HG03159 (cell line): ENCODE results near the gene CYP8B1.
"Not testable (repeated sequence)": the region's sequence is repeated elsewhere in the genome, so short reads cannot be mapped to it uniquely, and the experiment has no call there.

ENCODE experiments used
- ATAC-seq: cut with Tn5 transposase; IDR thresholded peaks from one replicate; pipeline ENCODE4 v1.9.1; 2021; ENCODE audit warnings: mild to moderate bottlenecking, moderate library complexity; ENCODE audit not compliant: unreplicated experiment

CYP8B1 gene

GRCh38 chr3:42887084-42887483, 11.4 kb upstream of the CYP8B1 start:
- no peak for ATAC-seq

GRCh38 chr3:42886294-42886822, 10.7 kb upstream of the CYP8B1 start:
- no peak for ATAC-seq

- no peak for ATAC-seq
Observed at GRCh38 chr3:42884324-42884723, 8.6 kb upstream of the CYP8B1 start.

- ATAC-seq = not testable (repeated sequence)
Observed at GRCh38 chr3:42883251-42883930, 7.7 kb upstream of the CYP8B1 start.

DNA sequence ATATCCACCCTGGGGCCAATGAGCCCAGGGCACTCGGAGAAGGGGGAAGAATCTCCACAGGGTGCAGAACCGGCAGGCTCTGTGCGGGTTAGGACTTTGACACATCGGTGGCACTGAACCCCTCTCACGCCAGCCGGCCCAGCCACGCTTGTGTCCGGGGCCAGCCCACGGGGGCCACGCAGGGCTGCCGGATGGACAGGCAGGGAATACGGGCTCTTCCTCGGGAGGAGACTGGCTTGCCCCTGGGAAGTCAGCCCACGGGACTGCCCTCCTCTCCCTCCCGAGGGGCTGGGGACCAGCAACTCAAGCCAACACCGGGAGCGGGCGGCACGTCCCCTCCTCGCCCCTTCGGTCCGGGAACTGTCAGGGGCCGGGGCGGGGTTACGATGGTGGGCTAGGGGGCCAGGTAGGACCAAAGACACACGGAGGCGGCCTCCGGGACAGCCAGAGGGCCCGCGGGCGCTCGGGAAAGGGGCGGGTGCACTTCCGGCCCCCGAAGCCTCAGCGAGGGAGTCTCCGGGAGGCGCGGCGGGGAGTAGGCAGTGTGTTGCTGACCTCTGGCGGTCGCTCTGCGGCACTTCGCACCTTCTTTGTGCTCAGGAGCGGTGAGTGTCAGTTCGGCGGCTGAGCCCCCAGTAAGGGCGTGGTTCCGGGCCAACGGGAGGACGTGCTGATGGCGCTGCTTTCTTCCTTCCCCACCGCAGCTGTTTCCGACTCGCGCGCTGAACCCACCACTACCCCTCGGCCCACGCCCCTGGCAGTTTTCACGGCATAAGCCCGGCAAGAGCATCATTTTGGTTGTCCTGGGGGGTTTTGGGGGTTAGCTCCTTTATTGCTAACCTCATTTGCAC, 5.1 kb upstream of the CYP8B1 start:
- peak; percentile 99 for ATAC-seq

DNA sequence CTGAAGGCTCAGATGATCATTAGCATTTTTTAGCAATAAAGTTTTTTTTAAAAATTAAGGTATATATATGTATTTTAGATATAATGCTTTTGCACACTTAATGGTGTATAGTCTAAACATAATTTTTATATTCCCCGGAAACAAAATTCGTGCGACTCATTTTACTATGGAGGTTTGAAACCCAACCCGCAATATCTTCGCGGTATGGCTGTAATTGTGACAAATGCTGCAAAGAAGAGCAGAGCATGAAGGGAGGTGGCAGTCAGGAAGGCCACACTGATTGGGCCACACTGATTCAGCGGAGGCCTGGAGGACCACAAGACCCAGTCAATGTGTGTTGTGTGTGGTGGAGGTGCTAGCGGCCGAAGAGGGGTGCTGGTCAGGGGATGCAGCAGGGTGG, 4.5 kb upstream of the CYP8B1 start:
- ATAC-seq = no peak

DNA sequence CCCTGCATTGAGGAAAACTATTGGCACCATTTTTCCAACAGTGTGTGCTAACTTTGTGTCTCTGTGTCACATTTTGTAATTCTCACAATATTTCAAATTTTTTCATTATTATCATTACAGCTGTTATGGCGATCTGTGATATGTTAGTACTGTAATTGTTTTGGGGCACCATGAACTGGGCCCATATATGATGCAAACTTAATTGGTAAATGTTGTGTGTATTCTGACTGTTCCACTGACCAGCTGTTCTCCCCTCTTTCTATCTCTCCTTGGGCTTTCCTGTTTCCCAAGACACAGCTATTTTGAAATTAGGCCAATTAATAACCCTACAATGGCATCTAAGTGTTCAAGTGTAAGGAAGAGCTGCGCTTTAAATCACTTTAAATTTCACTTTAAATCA, 2.2 kb upstream of the CYP8B1 start:
- ATAC-seq = no peak

GRCh38 chr3:42876940-42877720, 1.5 kb upstream of the CYP8B1 start:
- ATAC-seq = no peak

DNA sequence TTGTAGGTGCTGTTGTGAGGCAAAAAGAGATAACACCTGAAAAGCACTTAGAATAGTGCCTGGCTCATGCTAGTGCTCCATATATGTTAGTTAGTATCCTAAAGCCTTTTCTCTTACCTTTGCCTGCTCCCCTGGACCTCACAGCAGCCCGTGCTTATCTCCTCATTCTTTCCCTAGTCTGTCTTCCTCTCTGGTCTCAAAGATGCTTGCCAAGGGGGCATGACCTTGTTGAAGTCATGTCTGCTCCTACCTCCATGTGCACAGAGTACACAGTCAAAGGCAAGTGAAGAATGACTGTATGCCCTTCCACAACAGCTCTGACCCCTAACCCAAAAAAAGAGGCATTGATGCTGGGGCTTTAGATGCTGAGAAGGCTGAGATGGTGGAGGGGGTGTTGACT, 722 bp upstream of the CYP8B1 start:
- ATAC-seq = no peak

DNA sequence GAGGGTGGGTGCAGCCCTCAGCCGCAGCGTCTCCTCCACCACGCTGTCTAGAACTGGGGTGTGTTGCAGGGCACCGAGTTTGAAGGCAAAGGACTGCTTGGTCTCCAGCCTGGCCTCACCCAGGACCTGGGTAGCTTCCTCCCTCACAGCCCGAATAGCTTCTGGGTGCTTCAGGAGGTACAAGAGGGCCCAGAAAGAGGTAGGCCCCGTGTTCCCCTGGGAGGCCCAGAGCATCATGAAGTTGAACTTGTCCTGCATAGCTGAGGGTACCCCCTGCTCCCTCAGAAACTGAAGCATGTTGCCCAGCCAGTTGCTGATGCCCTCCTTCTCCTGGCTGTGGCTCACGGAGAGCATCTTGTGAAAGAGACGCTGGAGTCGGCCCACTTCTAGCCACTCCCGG, 930 bp downstream of the CYP8B1 start:
- ATAC-seq = no peak

- no peak for ATAC-seq
Observed at GRCh38 chr3:42873221-42873982, 2.3 kb downstream of the CYP8B1 start.

- no peak for ATAC-seq
Observed at GRCh38 chr3:42872718-42873117, 3.0 kb downstream of the CYP8B1 start.

- ATAC-seq = no peak
Observed at GRCh38 chr3:42871592-42872196, 4.0 kb downstream of the CYP8B1 start.

DNA sequence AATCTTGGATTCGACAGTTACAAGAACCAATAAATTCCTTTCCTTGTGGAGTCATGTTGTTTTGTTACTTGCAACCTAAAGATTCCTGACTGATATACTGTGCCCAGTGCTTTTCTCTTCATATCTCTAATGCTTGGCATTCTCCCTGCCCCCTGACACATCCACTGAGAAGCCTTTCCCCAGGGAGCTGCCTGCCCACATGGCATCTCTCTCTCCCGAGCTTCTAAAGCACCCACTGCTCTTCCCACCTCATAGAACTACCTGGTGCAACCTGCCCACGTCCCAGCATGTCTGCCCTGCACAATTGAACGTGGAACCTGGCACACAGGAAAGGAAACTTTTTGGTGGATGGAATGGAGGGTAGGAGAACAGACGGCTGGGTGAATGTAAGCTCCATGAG, 6.8 kb downstream of the CYP8B1 start:
- ATAC-seq = no peak

- ATAC-seq = no peak
Observed at GRCh38 chr3:42867138-42867537, 8.5 kb downstream of the CYP8B1 start.

DNA sequence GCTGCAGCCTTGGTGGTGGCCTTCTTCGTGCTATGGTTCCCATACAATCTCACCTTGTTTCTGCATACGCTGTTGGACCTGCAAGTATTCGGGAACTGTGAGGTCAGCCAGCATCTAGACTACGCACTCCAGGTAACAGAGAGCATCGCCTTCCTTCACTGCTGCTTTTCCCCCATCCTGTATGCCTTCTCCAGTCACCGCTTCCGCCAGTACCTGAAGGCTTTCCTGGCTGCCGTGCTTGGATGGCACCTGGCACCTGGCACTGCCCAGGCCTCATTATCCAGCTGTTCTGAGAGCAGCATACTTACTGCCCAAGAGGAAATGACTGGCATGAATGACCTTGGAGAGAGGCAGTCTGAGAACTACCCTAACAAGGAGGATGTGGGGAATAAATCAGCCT, 10.4 kb downstream of the CYP8B1 start:
- no peak for ATAC-seq

GRCh38 chr3:42864321-42864950, 11.2 kb downstream of the CYP8B1 start:
- ATAC-seq = no peak

- no peak for ATAC-seq
Observed at GRCh38 chr3:42856544-42856943, 19.1 kb downstream of the CYP8B1 start.

DNA sequence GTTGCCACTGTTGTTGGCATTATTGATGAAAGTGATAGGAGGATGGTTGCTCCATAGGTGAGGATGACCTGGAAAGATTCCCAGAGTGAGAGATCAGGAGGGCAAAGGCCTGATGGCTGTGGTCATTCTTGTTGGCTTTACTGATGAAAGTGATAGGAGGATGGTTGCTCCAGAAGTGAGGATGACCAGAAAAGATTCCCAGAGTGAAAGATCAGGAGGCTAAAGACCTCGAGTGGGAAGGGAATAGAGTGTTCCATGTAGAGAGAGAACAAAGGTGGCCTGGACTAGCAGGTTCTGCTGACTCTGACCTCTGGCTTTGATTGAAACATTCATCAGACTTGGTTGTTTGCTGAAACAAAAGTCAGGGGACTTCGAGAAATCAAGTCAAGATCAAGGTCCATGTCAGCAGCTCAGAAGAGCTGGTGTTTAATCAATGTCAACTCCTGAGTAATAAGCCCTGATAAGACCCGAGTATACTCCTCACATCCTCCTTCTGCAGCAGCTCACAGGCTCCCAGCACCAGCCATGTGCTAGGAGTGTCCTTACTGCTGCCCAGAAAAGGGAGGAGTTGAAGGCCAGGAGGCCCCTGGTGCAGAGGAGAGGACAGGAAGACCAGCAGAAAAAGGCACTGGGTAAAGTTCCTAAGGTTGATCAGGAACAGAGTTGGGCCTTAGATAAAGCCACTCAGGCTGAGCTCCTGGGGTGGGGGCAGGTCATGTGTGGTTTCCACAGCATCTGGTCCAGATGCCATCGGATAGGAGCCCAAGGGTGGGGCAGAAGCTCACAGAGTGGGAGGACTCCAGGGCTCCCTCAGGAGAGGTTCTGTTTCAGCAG, 19.9 kb downstream of the CYP8B1 start:
- ATAC-seq = no peak
